CD14-positive monocyte (primary cell): Measurements from ENCODE around the gene GEMIN8. TPM values are rescaled to one million over a fixed set of nuclear protein-coding genes. Genes with fewer than 3 reads are reported as not detected.

ENCODE experiments used
- DNase-seq, 3 donors: peaks; one replicate each; pipeline ENCODE4 v3.0.0-alpha.2; 2011 to 2022
- H2AFZ ChIP-seq: 2 replicates; pipeline ENCODE4 v1.6.0; 2012; ENCODE audit warnings: mild to moderate bottlenecking, low read depth, low read length, inconsistent platforms; ENCODE audit not compliant: insufficient read depth, poor library complexity, severe bottlenecking
- H3K27ac ChIP-seq, 2 donors: 1 replicate in 1 of 2; 2 replicates in 1 of 2; pipeline ENCODE4 v1.5.1; 2012 to 2013; ENCODE audit warnings: low read length in 2 of 2, control low read depth in 1 of 2, inconsistent platforms in 1 of 2, low read depth in 1 of 2, mild to moderate bottlenecking in 1 of 2
- H3K27me3 ChIP-seq, 2 donors: one replicate each; pipeline versions ENCODE4 v1.6.0 to v1.6.1; 2011 to 2013; ENCODE audit warnings: low read length in 2 of 2; ENCODE audit not compliant: control insufficient read depth in 2 of 2, insufficient read depth in 2 of 2
- H3K36me3 ChIP-seq, 2 donors: replicated peaks in 1 of 2; 1 replicate in 1 of 2; 2 replicates in 1 of 2; pipeline versions ENCODE4 v1.5.1 to v1.6.1; 2012 to 2013; ENCODE audit warnings: low read length in 2 of 2, control low read depth in 1 of 2, inconsistent platforms in 1 of 2, mild to moderate bottlenecking in 1 of 2; ENCODE audit not compliant: insufficient read depth in 2 of 2, control insufficient read depth in 1 of 2
- H3K4me1 ChIP-seq, 2 donors: 1 replicate in 1 of 2; 2 replicates in 1 of 2; pipeline versions ENCODE4 v1.5.1 to v1.6.1; 2012 to 2013; ENCODE audit warnings: low read length in 2 of 2, control low read depth in 1 of 2, inconsistent platforms in 1 of 2, mild to moderate bottlenecking in 1 of 2, moderate library complexity in 1 of 2; ENCODE audit not compliant: insufficient read depth in 2 of 2, control insufficient read depth in 1 of 2
- H3K4me2 ChIP-seq: replicated peaks from 2 replicates; pipeline ENCODE3; 2012; ENCODE audit warnings: low read length, moderate library complexity, mild to moderate bottlenecking; ENCODE audit not compliant: poor library complexity, severe bottlenecking; ENCODE audit errors: extremely low read depth
- H3K4me3 ChIP-seq, 3 experiments: fragments of 200-600 bp in 1 of 3; sonication (generic) in 1 of 3; replicated peaks in 1 of 3; 1 replicate in 2 of 3; 2 replicates in 1 of 3; pipeline ENCODE4 v1.5.1; 2011 to 2013; ENCODE audit warnings: low read length in 3 of 3, mild to moderate bottlenecking in 3 of 3, control low read depth in 2 of 3, low read depth in 2 of 3, inconsistent platforms in 1 of 3, moderate library complexity in 1 of 3
- H3K79me2 ChIP-seq: 2 replicates; pipeline ENCODE4 v1.6.0; 2012; ENCODE audit warnings: mild to moderate bottlenecking, control low read depth, inconsistent platforms, low read length, moderate library complexity; ENCODE audit not compliant: insufficient read depth
- H3K9ac ChIP-seq: 2 replicates; pipeline ENCODE4 v1.6.0; 2017; ENCODE audit warnings: low read length, mild to moderate bottlenecking; ENCODE audit not compliant: insufficient read depth, poor library complexity, severe bottlenecking
- H3K9me3 ChIP-seq, 2 donors: replicated peaks in 1 of 2; 1 replicate in 1 of 2; 2 replicates in 1 of 2; pipeline versions ENCODE4 v1.5.1 to v1.6.1; 2012 to 2013; ENCODE audit warnings: low read length in 2 of 2, control low read depth in 1 of 2; ENCODE audit not compliant: control insufficient read depth in 1 of 2, insufficient read depth in 1 of 2
- H4K20me1 ChIP-seq: 2 replicates; pipeline ENCODE4 v1.6.0; 2012; ENCODE audit warnings: mild to moderate bottlenecking, low read length, control low read depth, moderate library complexity; ENCODE audit not compliant: insufficient read depth
- H3K27ac Mint-ChIP-seq, 7 donors: one replicate each; pipeline ENCODE4 v1.8.0; 2020; ENCODE audit warnings: mild to moderate bottlenecking in 7 of 7, mixed read lengths in 7 of 7, moderate library complexity in 6 of 7, inconsistent platforms in 2 of 7
- H3K27me3 Mint-ChIP-seq, 3 donors: one replicate each; pipeline ENCODE4 v1.8.0; 2021 to 2022; ENCODE audit warnings: low read depth in 3 of 3, mild to moderate bottlenecking in 3 of 3, mixed read lengths in 3 of 3, moderate library complexity in 3 of 3, inconsistent platforms in 1 of 3
- H3K36me3 Mint-ChIP-seq, 2 donors: one replicate each; pipeline ENCODE4 v1.8.0; 2020; ENCODE audit warnings: mixed read lengths in 2 of 2, inconsistent platforms in 1 of 2, mild to moderate bottlenecking in 1 of 2
- H3K4me1 Mint-ChIP-seq: one replicate; pipeline ENCODE4 v1.8.0; 2020; ENCODE audit warnings: mild to moderate bottlenecking, mixed read lengths
- H3K4me3 Mint-ChIP-seq, 2 donors: one replicate each; pipeline ENCODE4 v1.8.0; 2020; ENCODE audit warnings: mild to moderate bottlenecking in 2 of 2, mixed read lengths in 2 of 2, moderate library complexity in 1 of 2
- H3K9me3 Mint-ChIP-seq, 7 donors: one replicate each; pipeline ENCODE4 v1.8.0; 2020 to 2022; ENCODE audit warnings: mixed read lengths in 7 of 7, mild to moderate bottlenecking in 6 of 7, moderate library complexity in 6 of 7, inconsistent platforms in 2 of 7
- WGBS: methylation state at CpG from one replicate; pipeline ENCODE4 v1.1.5; 2013; ENCODE audit warnings: missing lambda C conversion rate; ENCODE audit not compliant: insufficient coverage; 5-methylcytosine and 5-hydroxymethylcytosine counted together
- intact Hi-C, 2 donors: fragments of 100-400 bp; cut with micrococcal nuclease; formaldehyde crosslinking; loops; one replicate each; pipeline versions ENCODE4 v1.15.0 to v1.15.1; 2023
- polyA plus RNA-seq, 3 donors: library from polyadenylated mRNA; depleted of rRNA in 1 of 3; unstranded in 2 of 3; stranded (reverse) in 1 of 3; fragments of 300-500 nt in 2 of 3; fragments of >200 nt in 1 of 3; fragmentation: Illumina TruSeq in 2 of 3; gene quantifications; 1 replicate in 2 of 3; 2 replicates in 1 of 3; pipeline ENCODE4 v1.2.3, GENCODE V29; 2012 to 2021
- TF ChIP-seq, protein P1 (sequence below): fragments of 200-600 bp; IDR thresholded peaks from one replicate; pipeline ENCODE4 v1.8.0; 2022; ENCODE audit warnings: antibody characterized with exemption, mild to moderate bottlenecking

Gene GEMIN8
- polyA plus RNA-seq, 3 donors: 10.9 to 15.0 (median 12.6) TPM

DNA sequence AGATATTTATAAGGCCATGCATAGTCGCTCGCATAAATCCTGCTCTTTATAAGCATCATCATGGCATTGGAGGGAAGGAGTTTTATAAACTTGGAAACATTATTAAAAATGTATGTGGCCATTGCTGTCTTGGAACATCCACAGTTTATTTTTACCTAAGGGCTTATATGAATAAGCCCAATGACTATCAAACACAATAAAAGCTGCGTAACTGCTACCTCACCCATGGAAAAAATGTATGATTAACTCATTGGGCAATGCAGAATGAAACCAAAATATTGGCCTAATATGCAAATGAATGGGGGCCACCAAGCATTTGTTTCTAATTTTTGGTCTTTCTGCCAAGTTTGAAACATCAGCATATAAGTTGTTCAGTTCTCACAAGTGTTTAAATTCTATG lies 19.1 kb downstream of the GEMIN8 start:
- intact Hi-C loops: no loop called here
- Histone ChIP-seq H3K4me2 (no peak overlapping the region), H3K27me3 (no peaks in the 10 kb centered on the region), H3K9ac (no peak overlapping the region), H4K20me1 (no peaks in the 10 kb centered on the region), H3K36me3 (peaks cover 7 to 8% of the 10 kb centered on the region in 2 donors), H2AFZ (no peak overlapping the region), H3K27ac (no peak overlapping the region), H3K4me1 (no peaks in the 10 kb centered on the region), H3K4me3 (no peak overlapping the region), H3K79me2 (no peaks in the 10 kb centered on the region), H3K9me3 (no peaks in the 10 kb centered on the region)
- TF ChIP-seq, protein P1, sequence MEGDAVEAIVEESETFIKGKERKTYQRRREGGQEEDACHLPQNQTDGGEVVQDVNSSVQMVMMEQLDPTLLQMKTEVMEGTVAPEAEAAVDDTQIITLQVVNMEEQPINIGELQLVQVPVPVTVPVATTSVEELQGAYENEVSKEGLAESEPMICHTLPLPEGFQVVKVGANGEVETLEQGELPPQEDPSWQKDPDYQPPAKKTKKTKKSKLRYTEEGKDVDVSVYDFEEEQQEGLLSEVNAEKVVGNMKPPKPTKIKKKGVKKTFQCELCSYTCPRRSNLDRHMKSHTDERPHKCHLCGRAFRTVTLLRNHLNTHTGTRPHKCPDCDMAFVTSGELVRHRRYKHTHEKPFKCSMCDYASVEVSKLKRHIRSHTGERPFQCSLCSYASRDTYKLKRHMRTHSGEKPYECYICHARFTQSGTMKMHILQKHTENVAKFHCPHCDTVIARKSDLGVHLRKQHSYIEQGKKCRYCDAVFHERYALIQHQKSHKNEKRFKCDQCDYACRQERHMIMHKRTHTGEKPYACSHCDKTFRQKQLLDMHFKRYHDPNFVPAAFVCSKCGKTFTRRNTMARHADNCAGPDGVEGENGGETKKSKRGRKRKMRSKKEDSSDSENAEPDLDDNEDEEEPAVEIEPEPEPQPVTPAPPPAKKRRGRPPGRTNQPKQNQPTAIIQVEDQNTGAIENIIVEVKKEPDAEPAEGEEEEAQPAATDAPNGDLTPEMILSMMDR: no peak
- Mint-ChIP-seq H3K4me1 (no peaks in the 10 kb centered on the region), H3K36me3 (peaks cover 11 to 27% of the 10 kb centered on the region in 2 donors), H3K4me3 (no peak overlapping the region), H3K27me3 (peaks cover 0 to 10% (median 0%) of the 10 kb centered on the region in 3 donors), H3K27ac (no peak overlapping the region), H3K9me3 (no peaks in the 10 kb centered on the region)
- WGBS: no CpG with 5 or more reads among the region's 3 CpGs
- DNase-seq: no peak

DNA sequence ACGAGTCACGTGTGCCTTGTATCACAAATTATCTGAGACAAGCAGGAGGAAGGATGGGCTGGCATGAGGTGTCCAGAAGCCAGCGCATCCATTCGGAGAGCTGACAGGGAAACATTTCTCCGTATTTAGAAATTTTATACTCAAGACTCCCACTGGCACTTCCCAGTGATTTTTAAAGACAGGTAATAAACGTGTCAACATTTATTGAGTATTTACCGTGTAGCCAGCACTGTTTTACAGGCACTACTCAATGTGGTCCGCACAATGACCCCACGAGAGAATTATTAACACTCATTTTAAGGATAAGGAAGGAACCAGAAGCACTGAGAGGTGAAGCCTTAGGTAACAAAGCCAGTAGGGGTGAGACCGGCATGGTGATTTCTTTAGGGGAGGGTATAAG lies 23.2 kb downstream of the GEMIN8 start:
- peaks cover 12 to 25% of the 10 kb centered on the region in 2 donors for H3K36me3 Mint-ChIP-seq
- no peak overlapping the region for H3K9ac ChIP-seq
- intact Hi-C loops: no loop called here
- H3K9me3 Mint-ChIP-seq: peaks cover 0 to 6% (median 0%) of the 10 kb centered on the region in 7 donors
- no peak overlapping the region for H3K27ac Mint-ChIP-seq
- DNase-seq: no peak
- H2AFZ ChIP-seq: no peak overlapping the region
- 100% methylated on average over 1 of the region's 10 CpGs for WGBS
- H4K20me1 ChIP-seq: no peaks in the 10 kb centered on the region
- TF ChIP-seq, protein P1: no peak
- no peaks in the 10 kb centered on the region for H3K4me1 ChIP-seq
- no peaks in the 10 kb centered on the region for H3K27me3 ChIP-seq
- no peaks in the 10 kb centered on the region for H3K4me1 Mint-ChIP-seq
- H3K4me2 ChIP-seq: no peak overlapping the region
- peaks cover 6 to 7% of the 10 kb centered on the region in 2 donors for H3K36me3 ChIP-seq
- H3K9me3 ChIP-seq: no peaks in the 10 kb centered on the region
- no peak overlapping the region for H3K4me3 ChIP-seq
- H3K4me3 Mint-ChIP-seq: no peak overlapping the region
- H3K27ac ChIP-seq: no peak overlapping the region
- H3K27me3 Mint-ChIP-seq: peaks cover 0 to 16% (median 0%) of the 10 kb centered on the region in 3 donors
- H3K79me2 ChIP-seq: no peaks in the 10 kb centered on the region
